ENCODE data around the gene USP6. TPM values are rescaled to one million over a fixed set of nuclear protein-coding genes. Genes with fewer than 3 reads are reported as not detected.
"Not testable (repeated sequence)": the region's sequence is repeated elsewhere in the genome, so short reads cannot be mapped to it uniquely, and the experiment has no call there.

Gene USP6
- total RNA-seq, 1 experiment from 2014 or later: 0.08 TPM

GRCh38 chr17:5126719-5127488 lies 11.1 kb downstream of the USP6 start:
- intact Hi-C loops (cut with micrococcal nuclease; ENCODE audit: unreplicated experiment): no loop called here
- Histone ChIP-seq H3K27me3 (ENCODE audit: control insufficient read depth, insufficient read depth, low read length) (no peaks in the 10 kb centered on the region), H3K9me3 (ENCODE audit: control insufficient read depth, insufficient read depth, low read depth, low read length) (no peaks in the 10 kb centered on the region), H3K4me3 (ENCODE audit: low read depth in 2 of 2, low read length in 2 of 2) (no peak overlapping the region), H3K27ac (ENCODE audit: low read length) (no peak overlapping the region), H3K4me1 (ENCODE audit: control insufficient read depth, insufficient read depth, low read length) (no peaks in the 10 kb centered on the region), H3K36me3 (ENCODE audit: control insufficient read depth, insufficient read depth, low read length) (no peaks in the 10 kb centered on the region)
- no peak for TF ChIP-seq SIN3A (IDR thresholded peaks at IDR 0.05; ENCODE audit: borderline replicate concordance, insufficient read depth, low read depth, low read length)
- no peak for TF ChIP-seq POLR2AphosphoS5 (IDR thresholded peaks at IDR 0.05; ENCODE audit: low read depth, low read length)
- no peak for TF ChIP-seq CTCF (IDR thresholded peaks at IDR 0.05)
- no peak for TF ChIP-seq TCF7L2 (IDR thresholded peaks at IDR 0.05; ENCODE audit: low read depth, low read length)
- in situ Hi-C loops (cut with HindIII; ENCODE audit: low pct_unique_long_range_greater_than_20kb, low sequenced_read_pairs): no loop called here
- no peak for ATAC-seq
- DNase-seq (ENCODE audit: low read depth, low spot score): no peak
- BruUV-seq (replicated peaks): no TSS peak
- POLR2A ChIA-PET: no interaction called here
- CTCF ChIA-PET: no interaction called here

DNA sequence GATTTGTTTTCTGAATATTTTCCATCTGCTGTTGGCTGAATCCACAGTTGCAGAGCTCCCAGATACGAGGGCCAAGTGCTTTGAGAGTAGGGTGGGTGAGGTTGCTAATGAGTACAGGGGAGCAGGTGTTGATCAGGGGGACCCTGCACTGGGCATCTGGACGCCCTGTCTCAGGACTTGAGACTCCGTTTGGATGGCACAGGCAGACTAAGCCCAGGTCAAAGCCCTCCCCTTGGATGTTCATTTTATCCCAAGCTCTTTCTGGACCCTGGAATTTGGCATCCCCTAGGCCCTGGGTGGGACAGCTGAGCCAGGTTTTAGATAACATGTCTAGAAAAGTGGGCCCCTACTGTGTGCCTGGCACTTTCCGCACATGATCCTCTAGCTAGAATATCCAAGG lies 12.1 kb downstream of the USP6 start:
- CTCF ChIA-PET: no interaction called here
- Histone ChIP-seq H3K4me3 (ENCODE audit: low read depth in 2 of 2, low read length in 2 of 2) (no peak overlapping the region), H3K4me1 (ENCODE audit: control insufficient read depth, insufficient read depth, low read length) (no peaks in the 10 kb centered on the region), H3K9me3 (ENCODE audit: control insufficient read depth, insufficient read depth, low read depth, low read length) (no peaks in the 10 kb centered on the region), H3K36me3 (ENCODE audit: control insufficient read depth, insufficient read depth, low read length) (no peaks in the 10 kb centered on the region), H3K27ac (ENCODE audit: low read length) (no peak overlapping the region), H3K27me3 (ENCODE audit: control insufficient read depth, insufficient read depth, low read length) (no peaks in the 10 kb centered on the region)
- no peak for ATAC-seq
- TF ChIP-seq SIN3A (IDR thresholded peaks at IDR 0.05; ENCODE audit: borderline replicate concordance, insufficient read depth, low read depth, low read length): no peak
- TF ChIP-seq REST (IDR thresholded peaks at IDR 0.05; ENCODE audit: insufficient read depth in 1 of 2, low read depth in 2 of 2, low read length in 1 of 2): no peak
- TF ChIP-seq CTCF (IDR thresholded peaks at IDR 0.05): no peak
- TF ChIP-seq POLR2AphosphoS5 (IDR thresholded peaks at IDR 0.05; ENCODE audit: low read depth, low read length): no peak
- TF ChIP-seq TCF7L2 (IDR thresholded peaks at IDR 0.05; ENCODE audit: low read depth, low read length): no peak
- POLR2A ChIA-PET: no interaction called here
- intact Hi-C loops (cut with micrococcal nuclease; ENCODE audit: unreplicated experiment): no loop called here
- DNase-seq (ENCODE audit: low read depth, low spot score): no peak
- BruUV-seq (replicated peaks): no TSS peak
- in situ Hi-C loops (cut with HindIII; ENCODE audit: low pct_unique_long_range_greater_than_20kb, low sequenced_read_pairs): no loop called here

- H3K4me1 ChIP-seq (ENCODE audit: control insufficient read depth, insufficient read depth, low read length); POLR2A ChIA-PET; BruUV-seq (replicated peaks); H3K36me3 ChIP-seq (ENCODE audit: control insufficient read depth, insufficient read depth, low read length); ATAC-seq; H3K27ac ChIP-seq (ENCODE audit: low read length); in situ Hi-C loops (cut with HindIII; ENCODE audit: low pct_unique_long_range_greater_than_20kb, low sequenced_read_pairs); H3K9me3 ChIP-seq (ENCODE audit: control insufficient read depth, insufficient read depth, low read depth, low read length); H3K27me3 ChIP-seq (ENCODE audit: control insufficient read depth, insufficient read depth, low read length); intact Hi-C loops (cut with micrococcal nuclease; ENCODE audit: unreplicated experiment); H3K4me3 ChIP-seq (ENCODE audit: low read depth in 2 of 2, low read length in 2 of 2); DNase-seq (ENCODE audit: low read depth, low spot score): not testable (repeated sequence)
- CTCF ChIA-PET: interaction anchor here (0.6 kb wide), 1 partner anchor 38 kb away, joined by 3 read pairs; no protein-coding TSS in a partner anchor
Observed at GRCh38 chr17:5128387-5128786, 12.6 kb downstream of the USP6 start.
